HepG2 (cell line): Measurements from ENCODE around the gene NOTUM. TPM values are rescaled to one million over a fixed set of nuclear protein-coding genes. Genes with fewer than 3 reads are reported as not detected.
A peak's percentile ranks its signal among the peaks of the same experiment; 100 is the strongest.

ENCODE experiments used
- ATAC-seq: fragments of 200-7000 bp; cut with Tn5 transposase; 3 replicates; pipeline ENCODE4 v1.9.1; 2020; ENCODE audit warnings: mild to moderate bottlenecking, moderate library complexity
- BruUV-seq: library from RNA; stranded (reverse); fragments of 400-500 nt; replicated peaks from 2 replicates; lab custom pipeline; 2021; lab: Mats Ljungman, UMichigan
- CTCF ChIA-PET: fragments of 300-600 bp; formaldehyde crosslinking; extraction: SDS; loops from one replicate; lab custom pipeline; 2021; ENCODE audit warnings: low total read pairs, inconsistent platforms, low intra/inter-chr PET ratio; lab: Yijun Ruan, JAX
- POLR2A ChIA-PET: fragments of 350-600 bp; sonication (Branson Sonifier 250); formaldehyde crosslinking; loops from one replicate; lab custom pipeline; 2020; ENCODE audit warnings: antibody characterized with exemption, inconsistent platforms; lab: Yijun Ruan, JAX
- DNase-seq: peaks from one replicate; pipeline ENCODE4 v3.0.0-alpha.2; 2015; ENCODE audit warnings: low spot score
- FAIRE-seq: peaks from 3 replicates; lab custom pipeline; 2011; peaks lifted over from hg19 to GRCh38; lab: Jason Lieb, UNC
- H2AFZ ChIP-seq: one replicate; pipeline ENCODE4 v1.6.1; 2011; ENCODE audit warnings: low read length, inconsistent platforms
- H3K27ac ChIP-seq: fragments of 300-600 bp; 3 replicates; pipeline ENCODE4 v1.8.0; 2011; ENCODE audit warnings: mixed run types, mild to moderate bottlenecking, mixed read lengths, low read length, inconsistent platforms; ENCODE audit not compliant: insufficient read depth; ENCODE audit errors: extremely low read length
- H3K27me3 ChIP-seq, 2 experiments: fragments of 200-600 bp in 1 of 2; 2 replicates in 1 of 2; 3 replicates in 1 of 2; pipeline versions ENCODE4 v1.6.0 to v1.8.0; 2011; ENCODE audit warnings: low read length in 2 of 2, mild to moderate bottlenecking in 2 of 2, moderate library complexity in 2 of 2, inconsistent platforms in 1 of 2; ENCODE audit not compliant: insufficient read depth in 2 of 2, control insufficient read depth in 1 of 2
- H3K36me3 ChIP-seq, 2 experiments: fragments of 200-600 bp in 1 of 2; replicated peaks in 1 of 2; 2 replicates in 1 of 2; 3 replicates in 1 of 2; pipeline versions ENCODE4 v1.5.1 to v1.8.0; 2011; ENCODE audit warnings: low read length in 2 of 2, inconsistent platforms in 1 of 2; ENCODE audit not compliant: insufficient read depth in 2 of 2, control insufficient read depth in 1 of 2
- H3K4me1 ChIP-seq: 2 replicates; pipeline ENCODE4 v1.5.1; 2012; ENCODE audit warnings: low read length, inconsistent platforms; ENCODE audit not compliant: insufficient read depth
- H3K4me2 ChIP-seq: 2 replicates; pipeline ENCODE4 v1.6.0; 2011; ENCODE audit warnings: low read depth, low read length, inconsistent platforms
- H3K4me3 ChIP-seq, 3 experiments: fragments of 200-600 bp in 1 of 3; sonication (generic), shearing (Covaris generic) in 1 of 3; replicated peaks in 1 of 3; 2 replicates each; pipeline ENCODE4 v1.5.1; 2011 to 2016; ENCODE audit warnings: low read length in 3 of 3, inconsistent platforms in 2 of 3, low read depth in 2 of 3, mild to moderate bottlenecking in 2 of 3, control low read depth in 1 of 3, mixed read lengths in 1 of 3; ENCODE audit not compliant: insufficient read depth in 1 of 3
- H3K79me2 ChIP-seq: one replicate; pipeline ENCODE4 v1.6.1; 2011; ENCODE audit warnings: low read length, inconsistent platforms; ENCODE audit not compliant: insufficient read depth
- H3K9ac ChIP-seq: 2 replicates; pipeline ENCODE4 v1.6.0; 2011; ENCODE audit warnings: mild to moderate bottlenecking, low read depth, low read length, inconsistent platforms; ENCODE audit not compliant: insufficient read depth
- H3K9me3 ChIP-seq: 2 replicates; pipeline ENCODE4 v1.5.1; 2012; ENCODE audit warnings: mild to moderate bottlenecking, low read length
- H4K20me1 ChIP-seq: 2 replicates; pipeline ENCODE4 v1.6.0; 2011; ENCODE audit warnings: inconsistent platforms, mild to moderate bottlenecking, low read length, moderate library complexity; ENCODE audit not compliant: insufficient read depth
- CCAR2 ChIP-seq: fragments of 200-400 bp; formaldehyde crosslinking; optimal IDR thresholded peaks from 2 replicates; pipeline ENCODE3; 2018; ENCODE audit warnings: low read depth, mild to moderate bottlenecking, low read length, moderate library complexity
- ISX ChIP-seq: sonication (generic); formaldehyde crosslinking; conservative IDR thresholded peaks from 2 replicates; pipeline ENCODE4 v1.5.0; 2020; ENCODE audit warnings: missing genetic modification reagents
- KAT8 ChIP-seq: IDR thresholded peaks from 2 replicates; pipeline ENCODE4 v1.6.1; 2016; ENCODE audit warnings: missing genetic modification reagents, missing compliant biosample characterization
- KLF11 ChIP-seq: IDR thresholded peaks from 2 replicates; pipeline ENCODE4 v1.6.1; 2016; ENCODE audit warnings: missing compliant biosample characterization
- RBAK ChIP-seq: sonication (generic); formaldehyde crosslinking; IDR thresholded peaks from 2 replicates; pipeline ENCODE4 v1.5.1; 2020; ENCODE audit warnings: mild to moderate bottlenecking, missing genetic modification reagents
- SRSF1 ChIP-seq: fragments of 200-400 bp; formaldehyde crosslinking; optimal IDR thresholded peaks from 2 replicates; pipeline ENCODE3; 2017; ENCODE audit warnings: mild to moderate bottlenecking, low read depth, low read length, moderate library complexity
- ZNF331 ChIP-seq: sonication (generic); formaldehyde crosslinking; IDR thresholded peaks from 2 replicates; pipeline ENCODE4 v1.4.0; 2020; ENCODE audit warnings: missing genetic modification reagents
- ZNF33A ChIP-seq: sonication (generic); formaldehyde crosslinking; IDR thresholded peaks from 2 replicates; pipeline ENCODE4 v1.5.1; 2020; ENCODE audit warnings: missing genetic modification reagents, mild to moderate bottlenecking, moderate library complexity, borderline replicate concordance
- ZNF343 ChIP-seq: sonication (generic); formaldehyde crosslinking; IDR thresholded peaks from 2 replicates; pipeline ENCODE4 v1.4.0; 2020; ENCODE audit warnings: mild to moderate bottlenecking, missing genetic modification reagents
- ZNF549 ChIP-seq: sonication (generic); formaldehyde crosslinking; IDR thresholded peaks from 2 replicates; pipeline ENCODE4 v1.5.0; 2020; ENCODE audit warnings: missing genetic modification reagents
- ZNF703 ChIP-seq: sonication (generic); formaldehyde crosslinking; IDR thresholded peaks from 2 replicates; pipeline ENCODE4 v1.5.1; 2020; ENCODE audit warnings: missing genetic modification reagents, mild to moderate bottlenecking, moderate library complexity, borderline replicate concordance
- WGBS: methylation state at CpG from one replicate; pipeline ENCODE4 v1.1.6; 2017; ENCODE audit warnings: low lambda C conversion rate; 5-methylcytosine and 5-hydroxymethylcytosine counted together
- in situ Hi-C: cut with HindIII; loops from 2 replicates; pipeline ENCODE4 v1.10.0; 2017; ENCODE audit warnings: low pct_unique_long_range_greater_than_20kb; ENCODE audit not compliant: extremely low pct_ligation_motif_present
- intact Hi-C: fragments of 100-400 bp; cut with micrococcal nuclease; formaldehyde crosslinking; loops from one replicate; pipeline ENCODE4 v1.10.0; 2022; ENCODE audit not compliant: unreplicated experiment
- polyA plus RNA-seq, 8 experiments: library from polyadenylated mRNA; depleted of rRNA in 3 of 8; stranded (reverse) in 7 of 8; unstranded in 1 of 8; fragments of >200 nt; fragmentation: Illumina TruSeq in 4 of 8; extraction: Trizol in 4 of 8; gene quantifications; 2 replicates each; pipeline versions ENCODE4 v1.2.1 to v1.2.3, GENCODE V29; 2011 to 2016; ENCODE audit warnings: low read depth in 4 of 8, missing spikeins in 1 of 8, mixed read lengths in 1 of 8; ENCODE audit not compliant: insufficient read depth in 1 of 8
- total RNA-seq, 5 experiments: library from RNA; depleted of rRNA; stranded (reverse); fragments of >200 nt; fragmentation: Illumina TruSeq; extraction: Trizol; gene quantifications; 2 replicates each; pipeline ENCODE4 v1.2.3, GENCODE V29; 2016; ENCODE audit warnings: low read depth in 1 of 5
- TF ChIP-seq, protein P1 (sequence below): sonication (generic); formaldehyde crosslinking; IDR thresholded peaks from 2 replicates; pipeline ENCODE4 v1.8.0; 2022; ENCODE audit warnings: mild to moderate bottlenecking, missing genetic modification reagents; ENCODE audit not compliant: insufficient replicate concordance
- TF ChIP-seq, protein P2 (sequence below): IDR thresholded peaks from 2 replicates; pipeline ENCODE4 v1.6.1; 2016; ENCODE audit warnings: low read depth, control low read depth
- TF ChIP-seq, protein P3 (sequence below): sonication (generic); formaldehyde crosslinking; conservative IDR thresholded peaks from 2 replicates; pipeline ENCODE4 v1.8.0; 2022; ENCODE audit warnings: mild to moderate bottlenecking, moderate library complexity, missing genetic modification reagents
- TF ChIP-seq, protein P4 (sequence below): sonication (generic); formaldehyde crosslinking; IDR thresholded peaks from 2 replicates; pipeline ENCODE4 v1.4.0; 2020; ENCODE audit warnings: mild to moderate bottlenecking, missing genetic modification reagents, borderline replicate concordance

NOTUM gene
- total and polyA plus RNA-seq, 2 of the 13 experiments (the other 11 are each of a cell fraction or from before 2014, with no cell fraction given) = 150 to 160 TPM

DNA sequence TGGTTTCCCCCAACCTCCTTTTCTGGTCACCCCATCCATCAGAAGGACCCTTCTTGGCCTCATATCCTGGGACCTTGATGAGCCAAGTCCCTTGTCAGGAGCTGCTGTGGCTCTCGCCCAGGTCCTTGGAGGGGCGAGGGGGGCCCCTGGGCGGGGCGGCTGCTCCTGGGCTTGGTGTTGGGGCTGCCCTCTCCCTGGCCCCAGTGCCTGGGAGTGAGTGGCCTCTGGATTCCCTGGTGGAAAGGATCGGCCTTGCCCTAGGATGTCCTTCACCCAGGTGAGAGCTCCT is 6.2 kb upstream of the NOTUM start (continued):
- TF ChIP-seq ZNF703 (CRISPR knock-in tag) (peak; percentile 17; the same call in 1 of the 2 replicates), KAT8 (CRISPR knock-in tag) (no peak)
- TF ChIP-seq, protein P1, sequence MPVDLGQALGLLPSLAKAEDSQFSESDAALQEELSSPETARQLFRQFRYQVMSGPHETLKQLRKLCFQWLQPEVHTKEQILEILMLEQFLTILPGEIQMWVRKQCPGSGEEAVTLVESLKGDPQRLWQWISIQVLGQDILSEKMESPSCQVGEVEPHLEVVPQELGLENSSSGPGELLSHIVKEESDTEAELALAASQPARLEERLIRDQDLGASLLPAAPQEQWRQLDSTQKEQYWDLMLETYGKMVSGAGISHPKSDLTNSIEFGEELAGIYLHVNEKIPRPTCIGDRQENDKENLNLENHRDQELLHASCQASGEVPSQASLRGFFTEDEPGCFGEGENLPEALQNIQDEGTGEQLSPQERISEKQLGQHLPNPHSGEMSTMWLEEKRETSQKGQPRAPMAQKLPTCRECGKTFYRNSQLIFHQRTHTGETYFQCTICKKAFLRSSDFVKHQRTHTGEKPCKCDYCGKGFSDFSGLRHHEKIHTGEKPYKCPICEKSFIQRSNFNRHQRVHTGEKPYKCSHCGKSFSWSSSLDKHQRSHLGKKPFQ (CRISPR knock-in tag) = peak; percentile 50

- peak overlapping the region; percentile 75 for H3K27ac ChIP-seq
- H3K9me3 ChIP-seq = no peaks in the 10 kb centered on the region
- peaks cover 21% of the 10 kb centered on the region for H3K79me2 ChIP-seq
- peak overlapping the region; percentile 89 for H3K4me2 ChIP-seq
- no peaks in the 10 kb centered on the region for H3K36me3 ChIP-seq
- no TSS peak for BruUV-seq
- DNase-seq = peak; percentile 89
- intact Hi-C loops (no loop called here), in situ Hi-C loops (no loop called here)
- H3K4me1 ChIP-seq = peaks cover 80% of the 10 kb centered on the region
- peak overlapping the region; percentile 80 for H3K9ac ChIP-seq
- FAIRE-seq = no peak
- ATAC-seq = peak; percentile 80
- H3K27me3 ChIP-seq = no peaks in the 10 kb centered on the region
- H3K4me3 ChIP-seq = peak overlapping the region; percentile 44 to 74 (median 48)
- WGBS = 44% methylated on average over 28 of the region's 41 CpGs
- POLR2A ChIA-PET = interaction anchor here (0.6 to 4.6 kb wide), 23 partner anchors 7 to 307 kb away, joined by 3 to 356 read pairs (median 6); partner anchors contain the start of genes ALYREF, ANAPC11, ASPSCR1 and CENPX
- CTCF ChIA-PET = no interaction called here
- H4K20me1 ChIP-seq = no peaks in the 10 kb centered on the region
- no peak overlapping the region for H2AFZ ChIP-seq
- TF ChIP-seq CCAR2 (no peak), RBAK (CRISPR knock-in tag) (peak; percentile 18; the same call in 1 of the 2 replicates), ZNF549 (no peak), ISX (CRISPR knock-in tag) (no peak), SRSF1 (peak; percentile 99), KLF11 (CRISPR knock-in tag) (0 out of 2 replicates have a peak, but pooled peaks have one; percentile 63), ZNF33A (CRISPR knock-in tag) (0 out of 2 replicates have a peak, but pooled peaks have one; percentile 44), ZNF343 (CRISPR knock-in tag) (peak; percentile 27; the same call in 1 of the 2 replicates), ZNF331 (CRISPR knock-in tag) (peak; percentile 97)
- TF ChIP-seq, protein P2, sequence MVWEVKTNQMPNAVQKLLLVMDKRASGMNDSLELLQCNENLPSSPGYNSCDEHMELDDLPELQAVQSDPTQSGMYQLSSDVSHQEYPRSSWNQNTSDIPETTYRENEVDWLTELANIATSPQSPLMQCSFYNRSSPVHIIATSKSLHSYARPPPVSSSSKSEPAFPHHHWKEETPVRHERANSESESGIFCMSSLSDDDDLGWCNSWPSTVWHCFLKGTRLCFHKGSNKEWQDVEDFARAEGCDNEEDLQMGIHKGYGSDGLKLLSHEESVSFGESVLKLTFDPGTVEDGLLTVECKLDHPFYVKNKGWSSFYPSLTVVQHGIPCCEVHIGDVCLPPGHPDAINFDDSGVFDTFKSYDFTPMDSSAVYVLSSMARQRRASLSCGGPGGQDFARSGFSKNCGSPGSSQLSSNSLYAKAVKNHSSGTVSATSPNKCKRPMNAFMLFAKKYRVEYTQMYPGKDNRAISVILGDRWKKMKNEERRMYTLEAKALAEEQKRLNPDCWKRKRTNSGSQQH (CRISPR knock-in tag) = no peak
- TF ChIP-seq, protein P3, sequence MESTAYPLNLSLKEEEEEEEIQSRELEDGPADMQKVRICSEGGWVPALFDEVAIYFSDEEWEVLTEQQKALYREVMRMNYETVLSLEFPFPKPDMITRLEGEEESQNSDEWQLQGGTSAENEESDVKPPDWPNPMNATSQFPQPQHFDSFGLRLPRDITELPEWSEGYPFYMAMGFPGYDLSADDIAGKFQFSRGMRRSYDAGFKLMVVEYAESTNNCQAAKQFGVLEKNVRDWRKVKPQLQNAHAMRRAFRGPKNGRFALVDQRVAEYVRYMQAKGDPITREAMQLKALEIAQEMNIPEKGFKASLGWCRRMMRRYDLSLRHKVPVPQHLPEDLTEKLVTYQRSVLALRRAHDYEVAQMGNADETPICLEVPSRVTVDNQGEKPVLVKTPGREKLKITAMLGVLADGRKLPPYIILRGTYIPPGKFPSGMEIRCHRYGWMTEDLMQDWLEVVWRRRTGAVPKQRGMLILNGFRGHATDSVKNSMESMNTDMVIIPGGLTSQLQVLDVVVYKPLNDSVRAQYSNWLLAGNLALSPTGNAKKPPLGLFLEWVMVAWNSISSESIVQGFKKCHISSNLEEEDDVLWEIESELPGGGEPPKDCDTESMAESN (CRISPR knock-in tag) = peak; percentile 93
- TF ChIP-seq, protein P4, sequence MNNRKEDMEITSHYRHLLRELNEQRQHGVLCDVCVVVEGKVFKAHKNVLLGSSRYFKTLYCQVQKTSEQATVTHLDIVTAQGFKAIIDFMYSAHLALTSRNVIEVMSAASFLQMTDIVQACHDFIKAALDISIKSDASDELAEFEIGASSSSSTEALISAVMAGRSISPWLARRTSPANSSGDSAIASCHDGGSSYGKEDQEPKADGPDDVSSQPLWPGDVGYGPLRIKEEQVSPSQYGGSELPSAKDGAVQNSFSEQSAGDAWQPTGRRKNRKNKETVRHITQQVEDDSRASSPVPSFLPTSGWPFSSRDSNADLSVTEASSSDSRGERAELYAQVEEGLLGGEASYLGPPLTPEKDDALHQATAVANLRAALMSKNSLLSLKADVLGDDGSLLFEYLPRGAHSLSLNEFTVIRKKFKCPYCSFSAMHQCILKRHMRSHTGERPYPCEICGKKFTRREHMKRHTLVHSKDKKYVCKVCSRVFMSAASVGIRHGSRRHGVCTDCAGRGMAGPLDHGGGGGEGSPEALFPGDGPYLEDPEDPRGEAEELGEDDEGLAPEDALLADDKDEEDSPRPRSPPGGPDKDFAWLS = peak; percentile 93
Measured at GRCh38 chr17:81966343-81967243, 5.6 kb upstream of the NOTUM start.
